KBM-7 (cell line): Measurements from ENCODE around the gene UBA7.

ENCODE experiments used
- DNase-seq: peaks from one replicate; pipeline ENCODE4 v3.0.0-alpha.2; 2015
- in situ Hi-C: fragments of 300-500 bp; cut with MboI; formaldehyde crosslinking; loops from 2 replicates; pipeline ENCODE4 v1.14.3; 2020; ENCODE audit warnings: low sequenced_read_pairs, low pct_unique_long_range_greater_than_20kb, mixed read lengths

UBA7 gene

DNA sequence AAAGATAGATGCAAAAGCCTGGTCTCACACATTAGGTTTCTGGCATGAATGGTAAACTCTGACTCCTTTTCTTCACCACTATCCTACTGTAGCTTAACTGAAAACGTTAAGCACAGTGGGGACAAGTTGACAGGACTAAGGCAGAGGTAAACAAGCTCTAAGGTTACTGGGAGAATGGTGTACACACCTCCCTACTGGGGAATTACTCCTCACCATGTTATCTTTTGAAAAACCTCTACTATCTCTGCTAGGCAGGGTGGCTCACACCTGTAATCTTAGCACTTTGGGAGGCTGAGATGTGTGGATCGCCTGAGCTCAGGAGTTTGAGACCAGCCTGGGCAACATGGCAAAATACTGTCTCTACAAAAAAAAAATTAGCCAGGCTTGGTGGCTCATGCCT, 56.6 kb downstream of the UBA7 start:
- in situ Hi-C loops, result no loop called here
- DNase-seq, result no peak

DNA sequence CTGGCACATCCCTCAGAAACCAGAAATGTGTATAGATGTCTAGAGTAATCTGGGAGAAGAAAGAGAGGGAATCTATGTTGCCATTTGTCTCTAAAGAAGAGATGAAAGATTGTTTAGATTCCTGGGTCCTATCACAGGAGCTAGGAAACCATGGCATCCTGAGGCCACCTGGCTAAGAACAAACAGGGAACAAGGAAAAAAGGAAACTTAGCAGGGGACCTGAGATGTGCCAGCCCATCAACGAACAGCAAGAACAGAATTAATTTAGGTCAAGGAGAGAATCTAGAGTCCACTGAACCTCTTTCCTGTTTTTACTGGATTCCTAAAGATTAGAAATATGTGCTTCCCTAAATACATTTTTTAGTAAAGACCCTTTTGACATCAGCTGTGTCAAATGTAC, 57.7 kb downstream of the UBA7 start:
- DNase-seq, result no peak
- in situ Hi-C loops, result no loop called here
